ENCODE results near the gene UBR4.
A peak's percentile ranks its signal among the peaks of the same experiment; 100 is the strongest.

UBR4 gene

GRCh38 chr1:19068639-19069276 lies 141.3 kb downstream of the UBR4 start:
- TF ChIP-seq CTCF (IDR thresholded peaks at IDR 0.05; ENCODE audit: low read depth, low read length, missing control alignments): no peak
- no peak for DNase-seq (ENCODE audit: low read depth)
- H3K4me3 ChIP-seq (ENCODE audit: low read depth, low read length): no peak overlapping the region
- in situ Hi-C loops (cut with HindIII; ENCODE audit: low sequenced_read_pairs): no loop called here

- in situ Hi-C loops (cut with HindIII; ENCODE audit: low sequenced_read_pairs): no loop called here
- TF ChIP-seq CTCF (IDR thresholded peaks at IDR 0.05; ENCODE audit: low read depth, low read length, missing control alignments): no peak
- DNase-seq (ENCODE audit: low read depth): no peak
- no peak overlapping the region for H3K4me3 ChIP-seq (ENCODE audit: low read depth, low read length)
Observed at GRCh38 chr1:19067912-19068638, 142.0 kb downstream of the UBR4 start.

GRCh38 chr1:19067182-19067911 lies 142.7 kb downstream of the UBR4 start:
- peak; percentile 37 for DNase-seq (ENCODE audit: low read depth)
- H3K4me3 ChIP-seq (ENCODE audit: low read depth, low read length): no peak overlapping the region
- in situ Hi-C loops (cut with HindIII; ENCODE audit: low sequenced_read_pairs): no loop called here
- TF ChIP-seq CTCF (IDR thresholded peaks at IDR 0.05; ENCODE audit: low read depth, low read length, missing control alignments): no peak

GRCh38 chr1:19066874-19067181 lies 143.2 kb downstream of the UBR4 start:
- in situ Hi-C loops (cut with HindIII; ENCODE audit: low sequenced_read_pairs): no loop called here
- no peak for TF ChIP-seq CTCF (IDR thresholded peaks at IDR 0.05; ENCODE audit: low read depth, low read length, missing control alignments)
- no peak for DNase-seq (ENCODE audit: low read depth)
- H3K4me3 ChIP-seq (ENCODE audit: low read depth, low read length): no peak overlapping the region

GRCh38 chr1:19066248-19066873 lies 143.7 kb downstream of the UBR4 start:
- no peak overlapping the region for H3K4me3 ChIP-seq (ENCODE audit: low read depth, low read length)
- DNase-seq (ENCODE audit: low read depth): no peak
- no peak for TF ChIP-seq CTCF (IDR thresholded peaks at IDR 0.05; ENCODE audit: low read depth, low read length, missing control alignments)
- in situ Hi-C loops (cut with HindIII; ENCODE audit: low sequenced_read_pairs): no loop called here

- in situ Hi-C loops (cut with HindIII; ENCODE audit: low sequenced_read_pairs): no loop called here
- no peak overlapping the region for H3K4me3 ChIP-seq (ENCODE audit: low read depth, low read length)
- TF ChIP-seq CTCF (IDR thresholded peaks at IDR 0.05; ENCODE audit: low read depth, low read length, missing control alignments): no peak
- DNase-seq (ENCODE audit: low read depth): no peak
Observed at GRCh38 chr1:19065526-19066247, 144.4 kb downstream of the UBR4 start.
